Uterus (tissue), 4 donors: Measurements from ENCODE around the gene SOS2. TPM values are rescaled to one million over a fixed set of nuclear protein-coding genes. Genes with fewer than 3 reads are reported as not detected.

Source experiments
- DNase-seq, 2 donors: peaks; one replicate each; pipeline ENCODE4 v3.0.0-alpha.2; 2019 to 2020
- H3K27ac ChIP-seq, 2 donors: fragments of 200-600 bp; sonication (generic); 1 replicate in 1 of 2; 2 replicates in 1 of 2; pipeline ENCODE4 v1.5.1; 2016 to 2018
- H3K27me3 ChIP-seq, 2 donors: fragments of 200-600 bp; sonication (generic); one replicate each; pipeline ENCODE4 v1.5.1; 2018 to 2019; ENCODE audit warnings: control low read depth in 1 of 2
- H3K36me3 ChIP-seq, 2 donors: fragments of 200-600 bp; sonication (generic); one replicate each; pipeline ENCODE4 v1.5.1; 2019; ENCODE audit warnings: control low read depth in 1 of 2
- H3K4me1 ChIP-seq, 2 donors: fragments of 200-600 bp; sonication (generic); one replicate each; pipeline ENCODE4 v1.5.1; 2018 to 2019; ENCODE audit warnings: control low read depth in 1 of 2
- H3K4me3 ChIP-seq, 2 donors: fragments of 200-600 bp; sonication (generic); 1 replicate in 1 of 2; 2 replicates in 1 of 2; pipeline ENCODE4 v1.5.1; 2018 to 2019; ENCODE audit warnings: mild to moderate bottlenecking in 1 of 2
- H3K9me3 ChIP-seq, 2 donors: fragments of 200-600 bp; sonication (generic); one replicate each; pipeline ENCODE4 v1.5.1; 2019; ENCODE audit warnings: control low read depth in 1 of 2
- POLR2A ChIP-seq, 2 donors: fragments of 450-650 bp; IDR thresholded peaks; one replicate each; pipeline ENCODE4 v1.6.1; 2016; ENCODE audit warnings: antibody characterized with exemption in 2 of 2, mild to moderate bottlenecking in 1 of 2, moderate library complexity in 1 of 2
- intact Hi-C: fragments of 100-400 bp; cut with DNase I; formaldehyde crosslinking; loops from one replicate; pipeline ENCODE4 v1.15.1; 2023; ENCODE audit warnings: low total_unique reads
- total RNA-seq, 4 donors: library from RNA; depleted of rRNA in 3 of 4; stranded (reverse); fragments of >200 nt in 3 of 4; gene quantifications; one replicate each; pipeline versions ENCODE4 v1.1.0 to v1.2.4, GENCODE V29; 2014 to 2023
- TF ChIP-seq, protein P1 (sequence below), 4 experiments: fragments of 200-600 bp in 2 of 4; fragments of 450-650 bp in 2 of 4; sonication (generic) in 2 of 4; IDR thresholded peaks; one replicate each; pipeline ENCODE4 v1.5.1; 2016 to 2019; ENCODE audit warnings: antibody characterized with exemption in 4 of 4, mild to moderate bottlenecking in 2 of 4, moderate library complexity in 1 of 4
- donor health status: DM: yes; HTN: yes; CAD: no.

Gene SOS2
- total RNA-seq, 4 donors from 2014 or later, result 21.8 to 66.9 (median 32.8) TPM

DNA sequence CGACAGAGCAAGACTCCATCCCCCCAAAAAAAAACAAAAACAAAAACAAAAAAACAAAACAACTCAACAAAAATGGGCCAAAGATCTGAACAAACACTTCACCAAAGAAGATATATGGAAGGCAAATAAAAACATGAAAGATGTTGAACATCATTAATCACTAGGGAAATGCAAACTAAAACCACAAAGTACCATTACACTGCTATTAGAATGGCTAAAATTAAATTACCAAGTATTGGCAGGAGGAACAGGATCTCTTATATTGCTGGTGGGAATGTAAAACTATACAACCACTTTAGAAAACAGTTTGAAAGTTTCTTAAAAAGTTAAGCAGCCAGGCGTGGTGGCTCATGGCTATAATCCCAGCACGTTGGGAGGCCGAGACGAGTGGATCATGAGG lies 12.9 kb downstream of the SOS2 start:
- no peak overlapping the region for H3K4me3 ChIP-seq

DNA sequence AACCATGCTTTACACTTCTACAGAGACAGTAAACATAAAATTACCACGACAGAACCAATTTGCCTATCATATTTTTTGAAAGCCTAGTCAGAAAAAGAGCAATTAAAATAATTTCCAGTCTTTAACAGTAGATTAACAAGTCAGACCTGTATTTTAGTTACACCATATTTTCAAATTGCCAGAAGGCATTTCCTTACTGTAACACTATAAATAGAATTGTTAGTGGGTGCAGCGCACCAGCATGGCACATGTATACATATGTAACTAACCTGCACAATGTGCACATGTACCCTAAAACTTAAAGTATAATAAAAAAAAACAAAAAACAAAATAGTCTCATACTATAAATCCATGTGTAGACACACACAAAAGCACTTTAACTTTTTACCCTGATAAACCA lies 16.0 kb downstream of the SOS2 start:
- DNase-seq, result no peak
- H3K4me1 ChIP-seq, result no peaks in the 10 kb centered on the region

More for the DNA sequence above, 12.9 kb downstream of the SOS2 start:
- Histone ChIP-seq H3K27me3 (no peaks in the 10 kb centered on the region), H3K9me3 (no peaks in the 10 kb centered on the region), H3K4me1 (no peaks in the 10 kb centered on the region), H3K27ac (no peak overlapping the region), H3K36me3 (no peaks in the 10 kb centered on the region)
- intact Hi-C loops, result no loop called here
- no peak for DNase-seq
- TF ChIP-seq, protein P1, sequence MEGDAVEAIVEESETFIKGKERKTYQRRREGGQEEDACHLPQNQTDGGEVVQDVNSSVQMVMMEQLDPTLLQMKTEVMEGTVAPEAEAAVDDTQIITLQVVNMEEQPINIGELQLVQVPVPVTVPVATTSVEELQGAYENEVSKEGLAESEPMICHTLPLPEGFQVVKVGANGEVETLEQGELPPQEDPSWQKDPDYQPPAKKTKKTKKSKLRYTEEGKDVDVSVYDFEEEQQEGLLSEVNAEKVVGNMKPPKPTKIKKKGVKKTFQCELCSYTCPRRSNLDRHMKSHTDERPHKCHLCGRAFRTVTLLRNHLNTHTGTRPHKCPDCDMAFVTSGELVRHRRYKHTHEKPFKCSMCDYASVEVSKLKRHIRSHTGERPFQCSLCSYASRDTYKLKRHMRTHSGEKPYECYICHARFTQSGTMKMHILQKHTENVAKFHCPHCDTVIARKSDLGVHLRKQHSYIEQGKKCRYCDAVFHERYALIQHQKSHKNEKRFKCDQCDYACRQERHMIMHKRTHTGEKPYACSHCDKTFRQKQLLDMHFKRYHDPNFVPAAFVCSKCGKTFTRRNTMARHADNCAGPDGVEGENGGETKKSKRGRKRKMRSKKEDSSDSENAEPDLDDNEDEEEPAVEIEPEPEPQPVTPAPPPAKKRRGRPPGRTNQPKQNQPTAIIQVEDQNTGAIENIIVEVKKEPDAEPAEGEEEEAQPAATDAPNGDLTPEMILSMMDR (IDR thresholded peaks at IDR 0.05), result no peak
- no peak for TF ChIP-seq POLR2A (IDR thresholded peaks at IDR 0.05)

DNA sequence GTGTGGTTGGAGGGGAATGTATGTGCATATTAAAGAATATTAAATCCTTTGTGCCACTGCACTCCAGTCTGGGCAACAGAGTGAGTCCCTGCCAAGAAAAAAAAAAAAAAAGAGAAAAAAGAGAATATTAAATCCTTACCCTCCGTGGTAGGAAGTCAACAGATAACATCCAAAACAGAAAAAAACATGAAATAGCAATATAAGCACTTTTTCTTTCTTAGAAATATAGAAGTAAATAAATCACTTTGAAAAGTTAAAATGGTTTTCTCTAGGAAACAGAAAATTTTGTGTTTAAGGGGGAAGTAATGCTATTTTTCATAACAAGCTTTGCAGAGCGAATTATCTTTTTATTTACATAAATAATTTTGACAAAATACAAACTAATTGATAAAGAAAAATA lies 17.6 kb downstream of the SOS2 start:
- Histone ChIP-seq H3K4me1 (no peaks in the 10 kb centered on the region), H3K4me3 (no peak overlapping the region), H3K27me3 (no peaks in the 10 kb centered on the region), H3K36me3 (no peaks in the 10 kb centered on the region), H3K9me3 (no peaks in the 10 kb centered on the region), H3K27ac (no peak overlapping the region)
- DNase-seq, result no peak
- TF ChIP-seq POLR2A (IDR thresholded peaks at IDR 0.05), result no peak
- TF ChIP-seq, protein P1 (IDR thresholded peaks at IDR 0.05), result no peak
- intact Hi-C loops, result no loop called here

More for the DNA sequence above, 16.0 kb downstream of the SOS2 start:
- TF ChIP-seq, protein P1 (IDR thresholded peaks at IDR 0.05), result no peak
- TF ChIP-seq POLR2A (IDR thresholded peaks at IDR 0.05), result no peak
- H3K27me3 ChIP-seq, result no peaks in the 10 kb centered on the region
- H3K9me3 ChIP-seq, result no peaks in the 10 kb centered on the region
- H3K4me3 ChIP-seq, result no peak overlapping the region
- no peaks in the 10 kb centered on the region for H3K36me3 ChIP-seq
- intact Hi-C loops, result no loop called here
- H3K27ac ChIP-seq, result no peak overlapping the region

DNA sequence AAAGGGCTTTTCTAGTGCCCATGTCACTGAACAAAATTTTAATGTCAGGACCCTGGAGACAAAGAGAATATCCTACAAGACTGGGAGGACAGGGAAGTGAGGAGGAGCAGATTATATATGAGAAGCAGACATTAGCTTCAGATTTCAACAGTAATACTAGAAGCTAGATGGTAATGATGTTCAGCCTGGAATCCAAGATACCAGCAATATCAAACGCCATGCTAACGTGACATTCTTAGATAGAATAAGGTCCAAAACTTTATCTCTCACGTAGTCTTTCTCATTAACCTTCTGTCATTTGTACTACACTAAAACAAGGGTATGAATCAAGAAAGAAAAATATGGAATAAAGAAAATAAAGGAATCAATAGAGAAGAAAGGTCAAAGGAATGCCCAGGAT lies 18.7 kb downstream of the SOS2 start:
- intact Hi-C loops, result no loop called here
- H3K4me1 ChIP-seq, result no peaks in the 10 kb centered on the region
- DNase-seq, result no peak
- H3K27me3 ChIP-seq, result no peaks in the 10 kb centered on the region
- H3K9me3 ChIP-seq, result no peaks in the 10 kb centered on the region
- no peak overlapping the region for H3K27ac ChIP-seq
- TF ChIP-seq POLR2A (IDR thresholded peaks at IDR 0.05), result no peak
- TF ChIP-seq, protein P1 (IDR thresholded peaks at IDR 0.05), result no peak
- H3K4me3 ChIP-seq, result no peak overlapping the region
- H3K36me3 ChIP-seq, result no peaks in the 10 kb centered on the region

DNA sequence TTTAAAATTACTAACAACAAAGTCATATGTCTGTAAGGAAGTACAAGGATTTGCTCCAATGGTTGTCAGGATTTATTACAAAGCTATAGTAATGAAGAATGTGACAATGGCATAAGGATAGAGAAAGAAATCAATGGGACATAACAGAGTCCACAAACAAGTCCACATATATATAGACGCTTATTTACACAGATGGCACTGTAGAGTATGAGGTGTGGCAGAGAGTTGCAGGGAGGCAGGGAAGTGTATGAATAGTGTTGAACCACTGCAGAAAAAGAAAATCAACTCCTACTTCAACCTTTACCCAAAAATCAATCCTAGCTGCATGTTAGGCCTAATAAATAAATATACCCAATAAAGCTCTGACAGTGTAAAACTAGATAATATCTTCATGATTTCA lies 21.3 kb downstream of the SOS2 start:
- intact Hi-C loops, result no loop called here
- H3K9me3 ChIP-seq, result no peaks in the 10 kb centered on the region
- no peak overlapping the region for H3K27ac ChIP-seq
- H3K4me3 ChIP-seq, result no peak overlapping the region
- H3K4me1 ChIP-seq, result peaks cover 0 to 8% of the 10 kb centered on the region in 2 donors
- DNase-seq, result no peak
- H3K36me3 ChIP-seq, result no peaks in the 10 kb centered on the region
- no peak for TF ChIP-seq POLR2A (IDR thresholded peaks at IDR 0.05)
- TF ChIP-seq, protein P1 (IDR thresholded peaks at IDR 0.05), result no peak
- no peaks in the 10 kb centered on the region for H3K27me3 ChIP-seq
